Upper lobe of left lung (tissue), 6 donors: Measurements from ENCODE around the gene MLC1. TPM values are rescaled to one million over a fixed set of nuclear protein-coding genes. Genes with fewer than 3 reads are reported as not detected.

Experiments used
- ATAC-seq, 2 donors: fragments of 200-7000 bp; cut with Tn5 transposase; one replicate each; pipeline ENCODE4 v1.9.1; 2022; ENCODE audit warnings: mild to moderate bottlenecking in 2 of 2, moderate library complexity in 2 of 2; ENCODE audit not compliant: low FRiP score in 2 of 2
- DNase-seq, 2 donors: peaks; one replicate each; pipeline ENCODE4 v3.0.0-alpha.2; 2019 to 2020
- H3K27ac ChIP-seq, 4 donors: fragments of 200-600 bp; sonication (generic); one replicate each; pipeline ENCODE4 v1.5.1; 2016 to 2019
- H3K27me3 ChIP-seq, 4 donors: fragments of 200-600 bp; sonication (generic); one replicate each; pipeline ENCODE4 v1.5.1; 2017 to 2019
- H3K36me3 ChIP-seq, 4 donors: fragments of 200-600 bp; sonication (generic); one replicate each; pipeline ENCODE4 v1.5.1; 2016 to 2019
- H3K4me1 ChIP-seq, 4 donors: fragments of 200-600 bp; sonication (generic); one replicate each; pipeline ENCODE4 v1.5.1; 2018 to 2019
- H3K4me3 ChIP-seq, 4 donors: fragments of 200-600 bp; sonication (generic); one replicate each; pipeline ENCODE4 v1.5.1; 2017 to 2019; ENCODE audit warnings: mild to moderate bottlenecking in 2 of 4, moderate library complexity in 1 of 4
- H3K9me3 ChIP-seq, 4 donors: fragments of 200-600 bp; sonication (generic); one replicate each; pipeline ENCODE4 v1.5.1; 2018 to 2019
- CTCF ChIP-seq, 6 experiments: fragments of 450-650 bp in 4 of 6; fragments of 200-600 bp in 2 of 6; sonication (generic) in 2 of 6; IDR thresholded peaks; one replicate each; pipeline ENCODE4 v1.5.1; 2016 to 2019; ENCODE audit warnings: antibody characterized with exemption in 6 of 6
- EP300 ChIP-seq, 4 donors: sonication (generic); formaldehyde crosslinking; IDR thresholded peaks; one replicate each; pipeline ENCODE4 v1.5.1; 2017; ENCODE audit warnings: antibody characterized with exemption in 4 of 4, control low read depth in 2 of 4
- POLR2A ChIP-seq, 4 donors: fragments of 450-650 bp; IDR thresholded peaks; one replicate each; pipeline ENCODE4 v1.5.1; 2016 to 2017; ENCODE audit warnings: antibody characterized with exemption in 4 of 4, mild to moderate bottlenecking in 2 of 4
- POLR2AphosphoS5 ChIP-seq, 2 donors: sonication (generic); formaldehyde crosslinking; IDR thresholded peaks; one replicate each; pipeline ENCODE4 v1.5.1; 2017; ENCODE audit warnings: antibody characterized with exemption in 2 of 2
- WGBS, 2 donors: methylation state at CpG; one replicate each; pipeline ENCODE4 v1.1.5; 2017 to 2018; 5-methylcytosine and 5-hydroxymethylcytosine counted together
- total RNA-seq, 6 donors: library from RNA; depleted of rRNA in 4 of 6; stranded (reverse); fragments of >200 nt in 4 of 6; gene quantifications; one replicate each; pipeline versions ENCODE4 v1.1.0 to v1.2.1, GENCODE V29; 2016 to 2021
- donor health status: DM: no; HTN: no; CAD: no; lungs with moderate emphysema.
- donor health status: DM: no; HTN: yes; CAD: no; lungs with severe emphysema.

MLC1 gene
- total RNA-seq, 6 donors from 2014 or later, result 0.78 to 3.1 (median 1.2) TPM

DNA sequence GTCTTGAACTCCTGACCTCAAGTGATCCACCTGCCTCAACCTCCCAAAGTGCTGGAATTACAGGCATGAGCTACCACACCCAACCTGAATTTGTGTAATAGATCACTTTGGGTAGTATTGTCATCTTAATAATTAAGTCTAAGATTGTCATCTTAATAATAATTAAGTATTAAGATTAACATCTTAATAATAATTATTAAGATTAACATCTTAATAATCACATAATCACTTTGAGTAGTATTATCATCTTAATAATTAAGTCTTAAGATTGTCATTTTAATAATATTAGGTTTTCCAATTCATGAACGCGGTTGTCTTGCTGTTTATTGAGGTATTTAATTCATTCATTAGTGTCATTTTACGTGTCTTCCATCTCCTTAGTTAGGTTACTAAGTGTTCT, 12.8 kb upstream of the MLC1 start:
- Histone ChIP-seq H3K27me3 (no peaks in the 10 kb centered on the region), H3K9me3 (no peaks in the 10 kb centered on the region), H3K4me1 (no peaks in the 10 kb centered on the region), H3K4me3 (no peak overlapping the region), H3K27ac (no peak overlapping the region), H3K36me3 (no peaks in the 10 kb centered on the region)
- no peak for DNase-seq
- WGBS, 2 donors, result 94 to 95% methylated on average over 3 of the region's 3 CpGs
- TF ChIP-seq EP300 (IDR thresholded peaks at IDR 0.05) (no peak), POLR2AphosphoS5 (IDR thresholded peaks at IDR 0.05) (no peak), CTCF (IDR thresholded peaks at IDR 0.05) (no peak), POLR2A (IDR thresholded peaks at IDR 0.05) (no peak)
- ATAC-seq, result no peak

GRCh38 chr22:50092342-50092741, 7.1 kb upstream of the MLC1 start:
- TF ChIP-seq CTCF (IDR thresholded peaks at IDR 0.05) (no peak), EP300 (IDR thresholded peaks at IDR 0.05) (no peak)
- H3K27me3 ChIP-seq, result no peaks in the 10 kb centered on the region
- WGBS, 2 donors, result 63 to 73% methylated on average over 5 of the region's 5 CpGs

GRCh38 chr22:50091092-50091768, 6.0 kb upstream of the MLC1 start:
- Histone ChIP-seq H3K4me3 (no peak overlapping the region), H3K27me3 (no peaks in the 10 kb centered on the region), H3K27ac (no peak overlapping the region), H3K4me1 (no peaks in the 10 kb centered on the region), H3K9me3 (peaks cover 0 to 11% (median 0%) of the 10 kb centered on the region in 4 donors), H3K36me3 (no peaks in the 10 kb centered on the region)
- ATAC-seq, result peak in 1 of 2 donors; percentile 26
- 79 to 89% methylated on average over 10 to 29 of the region's 29 CpGs for WGBS, 2 donors
- peak in 1 of 2 donors; percentile 70 for DNase-seq
- no peak for TF ChIP-seq EP300 (IDR thresholded peaks at IDR 0.05)
- TF ChIP-seq POLR2A (IDR thresholded peaks at IDR 0.05), result no peak
- TF ChIP-seq CTCF (IDR thresholded peaks at IDR 0.05), result no peak
- TF ChIP-seq POLR2AphosphoS5 (IDR thresholded peaks at IDR 0.05), result no peak

More at GRCh38 chr22:50092342-50092741, 7.1 kb upstream of the MLC1 start:
- Histone ChIP-seq H3K36me3 (no peaks in the 10 kb centered on the region), H3K9me3 (peaks cover 0 to 11% (median 0%) of the 10 kb centered on the region in 4 donors), H3K4me3 (no peak overlapping the region), H3K4me1 (no peaks in the 10 kb centered on the region), H3K27ac (no peak overlapping the region)
- DNase-seq (no peak), ATAC-seq (no peak)

DNA sequence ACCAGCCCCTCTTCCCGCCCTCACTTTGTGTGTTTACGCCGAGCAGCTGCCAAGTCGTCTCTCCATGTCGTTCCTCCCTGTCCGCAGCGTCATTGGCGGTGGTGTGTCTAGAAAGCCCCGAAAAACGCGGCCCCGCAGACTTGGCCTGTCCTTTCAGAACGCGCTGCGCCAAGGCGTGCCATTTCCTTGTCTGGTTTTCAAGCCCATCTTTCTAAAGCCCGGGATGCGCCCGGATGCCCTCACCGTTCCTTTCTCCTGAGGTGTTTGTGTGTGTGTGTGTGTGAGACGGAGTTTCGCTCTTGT, 5.1 kb upstream of the MLC1 start:
- Histone ChIP-seq H3K4me3 (no peak overlapping the region), H3K4me1 (no peaks in the 10 kb centered on the region), H3K27ac (no peak overlapping the region), H3K27me3 (no peaks in the 10 kb centered on the region), H3K9me3 (peaks cover 0 to 11% (median 0%) of the 10 kb centered on the region in 4 donors), H3K36me3 (no peaks in the 10 kb centered on the region)
- ATAC-seq, result no peak
- TF ChIP-seq POLR2A (IDR thresholded peaks at IDR 0.05) (no peak), POLR2AphosphoS5 (IDR thresholded peaks at IDR 0.05) (no peak)
- 91 to 94% methylated on average over 22 of the region's 22 CpGs for WGBS, 2 donors
- DNase-seq, result no peak

GRCh38 chr22:50089682-50090411, 4.6 kb upstream of the MLC1 start, which contains the start of gene MOV10L1:
Gene MOV10L1, plus strand, starts transcription at chr22:50090006. Its CDS starts 83 bp downstream, at chr22:50090089.
- no peaks in the 10 kb centered on the region for H3K36me3 ChIP-seq
- no peak within 1 kb of the TSS for H3K27ac ChIP-seq
- ATAC-seq (peak in 1 of 2 donors; percentile 14), DNase-seq (peak in 1 of 2 donors; percentile 86)
- WGBS, 2 donors, result 51 to 84% methylated on average over 18 to 82 of the region's 83 CpGs
- no peaks in the 10 kb centered on the region for H3K27me3 ChIP-seq
- TF ChIP-seq POLR2A (IDR thresholded peaks at IDR 0.05), result no peak
- H3K4me3 ChIP-seq, result no peak within 1 kb of the TSS
- peaks cover 0 to 11% (median 0%) of the 10 kb centered on the region in 4 donors for H3K9me3 ChIP-seq
- H3K4me1 ChIP-seq, result peaks cover 0 to 2% (median 0%) of the 10 kb centered on the region in 4 donors
